ENCODE results near the gene SRC.

GRCh38 chr20:37447688-37448087 is 101.7 kb downstream of the SRC start:
- TF ChIP-seq, protein P1, sequence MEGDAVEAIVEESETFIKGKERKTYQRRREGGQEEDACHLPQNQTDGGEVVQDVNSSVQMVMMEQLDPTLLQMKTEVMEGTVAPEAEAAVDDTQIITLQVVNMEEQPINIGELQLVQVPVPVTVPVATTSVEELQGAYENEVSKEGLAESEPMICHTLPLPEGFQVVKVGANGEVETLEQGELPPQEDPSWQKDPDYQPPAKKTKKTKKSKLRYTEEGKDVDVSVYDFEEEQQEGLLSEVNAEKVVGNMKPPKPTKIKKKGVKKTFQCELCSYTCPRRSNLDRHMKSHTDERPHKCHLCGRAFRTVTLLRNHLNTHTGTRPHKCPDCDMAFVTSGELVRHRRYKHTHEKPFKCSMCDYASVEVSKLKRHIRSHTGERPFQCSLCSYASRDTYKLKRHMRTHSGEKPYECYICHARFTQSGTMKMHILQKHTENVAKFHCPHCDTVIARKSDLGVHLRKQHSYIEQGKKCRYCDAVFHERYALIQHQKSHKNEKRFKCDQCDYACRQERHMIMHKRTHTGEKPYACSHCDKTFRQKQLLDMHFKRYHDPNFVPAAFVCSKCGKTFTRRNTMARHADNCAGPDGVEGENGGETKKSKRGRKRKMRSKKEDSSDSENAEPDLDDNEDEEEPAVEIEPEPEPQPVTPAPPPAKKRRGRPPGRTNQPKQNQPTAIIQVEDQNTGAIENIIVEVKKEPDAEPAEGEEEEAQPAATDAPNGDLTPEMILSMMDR (IDR thresholded peaks at IDR 0.05; ENCODE audit: insufficient read depth, low read length, poor library complexity, severe bottlenecking), result no peak
- no peak for TF ChIP-seq EZH2phosphoT487 (conservative IDR thresholded peaks at IDR 0.05; ENCODE audit: low read length)

All from SU-DHL-6 (cell line).